Renal cortical epithelial cell (primary cell): ENCODE data around the gene DIAPH1. TPM values are rescaled to one million over a fixed set of nuclear protein-coding genes. Genes with fewer than 3 reads are reported as not detected.

Experiments used
- DNase-seq: peaks from one replicate; pipeline ENCODE4 v3.0.0-alpha.2; 2011; ENCODE audit warnings: low read depth
- total RNA-seq: library from RNA; depleted of rRNA; stranded (reverse); fragments of >200 nt; gene quantifications from 2 replicates; pipeline ENCODE4 v1.2.3, GENCODE V29; 2014

Gene DIAPH1
- total RNA-seq, 1 donor from 2014 or later: 113 TPM

GRCh38 chr5:141484310-141484640 is 134.5 kb downstream of the DIAPH1 start:
- peak; percentile 21 for DNase-seq

- no peak for DNase-seq
Measured at GRCh38 chr5:141483902-141484301, 134.9 kb downstream of the DIAPH1 start.

- no peak for DNase-seq
Measured at GRCh38 chr5:141479776-141480175, 139.0 kb downstream of the DIAPH1 start.

DNA sequence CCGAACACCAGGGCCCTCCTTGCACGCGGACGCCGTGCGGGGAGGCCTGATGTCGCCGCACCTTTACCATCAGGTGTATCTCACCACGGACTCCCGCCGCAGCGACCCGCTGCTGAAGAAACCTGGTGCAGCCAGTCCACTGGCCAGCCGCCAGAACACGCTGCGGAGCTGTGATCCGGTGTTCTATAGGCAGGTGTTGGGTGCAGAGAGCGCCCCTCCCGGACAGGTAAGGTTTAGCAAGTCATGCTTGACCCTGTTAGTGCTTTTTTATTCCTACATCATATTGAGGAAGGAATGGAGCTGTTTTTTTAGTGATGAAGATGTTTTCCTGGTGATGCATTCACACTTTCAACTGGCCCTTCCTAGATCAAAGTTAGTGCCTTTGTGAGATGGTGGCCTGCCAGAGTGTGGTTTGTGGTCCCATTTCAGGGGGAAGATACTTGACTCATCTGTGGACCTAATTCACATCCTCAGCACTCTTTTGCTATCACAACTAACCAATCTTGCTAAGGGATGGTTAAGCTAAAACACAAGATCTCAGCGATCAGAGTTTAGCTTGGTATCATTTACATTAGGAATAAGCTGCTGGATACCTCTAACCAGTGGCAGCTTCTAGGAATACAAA is 140.4 kb downstream of the DIAPH1 start:
- DNase-seq: no peak

- no peak for DNase-seq
Measured at GRCh38 chr5:141477815-141478214, 141.0 kb downstream of the DIAPH1 start.

DNA sequence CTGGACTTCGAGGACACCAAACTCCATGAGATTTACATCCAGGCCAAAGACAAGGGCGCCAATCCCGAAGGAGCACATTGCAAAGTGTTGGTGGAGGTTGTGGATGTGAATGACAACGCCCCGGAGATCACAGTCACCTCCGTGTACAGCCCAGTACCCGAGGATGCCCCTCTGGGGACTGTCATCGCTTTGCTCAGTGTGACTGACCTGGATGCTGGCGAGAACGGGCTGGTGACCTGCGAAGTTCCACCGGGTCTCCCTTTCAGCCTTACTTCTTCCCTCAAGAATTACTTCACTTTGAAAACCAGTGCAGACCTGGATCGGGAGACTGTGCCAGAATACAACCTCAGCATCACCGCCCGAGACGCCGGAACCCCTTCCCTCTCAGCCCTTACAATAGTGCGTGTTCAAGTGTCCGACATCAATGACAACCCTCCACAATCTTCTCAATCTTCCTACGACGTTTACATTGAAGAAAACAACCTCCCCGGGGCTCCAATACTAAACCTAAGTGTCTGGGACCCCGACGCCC is 141.7 kb downstream of the DIAPH1 start:
- no peak for DNase-seq

DNA sequence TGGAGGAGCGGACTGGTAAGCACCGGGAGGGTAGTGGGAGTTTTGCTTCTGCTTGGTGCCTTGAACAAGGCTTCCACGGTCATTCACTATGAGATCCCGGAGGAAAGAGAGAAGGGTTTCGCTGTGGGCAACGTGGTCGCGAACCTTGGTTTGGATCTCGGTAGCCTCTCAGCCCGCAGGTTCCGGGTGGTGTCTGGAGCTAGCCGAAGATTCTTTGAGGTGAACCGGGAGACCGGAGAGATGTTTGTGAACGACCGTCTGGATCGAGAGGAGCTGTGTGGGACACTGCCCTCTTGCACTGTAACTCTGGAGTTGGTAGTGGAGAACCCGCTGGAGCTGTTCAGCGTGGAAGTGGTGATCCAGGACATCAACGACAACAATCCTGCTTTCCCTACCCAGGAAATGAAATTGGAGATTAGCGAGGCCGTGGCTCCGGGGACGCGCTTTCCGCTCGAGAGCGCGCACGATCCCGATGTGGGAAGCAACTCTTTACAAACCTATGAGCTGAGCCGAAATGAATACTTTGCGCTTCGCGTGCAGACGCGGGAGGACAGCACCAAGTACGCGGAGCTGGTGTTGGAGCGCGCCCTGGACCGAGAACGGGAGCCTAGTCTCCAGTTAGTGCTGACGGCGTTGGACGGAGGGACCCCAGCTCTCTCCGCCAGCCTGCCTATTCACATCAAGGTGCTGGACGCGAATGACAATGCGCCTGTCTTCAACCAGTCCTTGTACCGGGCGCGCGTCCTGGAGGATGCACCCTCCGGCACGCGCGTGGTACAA is 142.5 kb downstream of the DIAPH1 start:
- DNase-seq: peak; percentile 36

DNA sequence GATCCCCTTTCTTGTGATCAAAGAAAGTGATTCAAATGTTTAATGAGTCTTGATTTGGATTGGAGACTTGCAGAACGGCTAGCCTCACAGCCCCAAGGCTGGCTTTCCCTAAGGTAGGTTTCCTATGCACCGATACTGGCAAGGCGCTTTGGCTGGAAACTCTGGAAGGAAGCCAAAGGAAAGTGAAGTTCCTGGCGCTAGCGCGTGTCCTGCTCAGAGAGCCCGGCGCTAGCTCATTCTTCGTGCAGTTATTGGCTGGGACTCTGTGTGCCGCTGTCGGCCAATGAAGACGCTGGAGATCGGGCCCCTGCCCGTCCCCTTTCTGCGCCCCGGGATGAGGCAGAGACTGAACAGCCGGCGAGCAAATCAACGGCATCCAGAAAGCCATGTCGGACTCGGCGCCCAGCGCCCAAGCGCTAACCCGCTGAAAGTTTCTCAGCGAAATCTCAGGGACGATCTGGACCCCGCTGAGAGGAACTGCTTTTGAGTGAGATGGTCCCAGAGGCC is 143.1 kb downstream of the DIAPH1 start, which contains the start of gene PCDHGC3:
Gene PCDHGC3 (plus strand): TSS at position 342 of the 507 bp plus-strand sequence. CDS start 151 bp downstream, at position 493.
- DNase-seq: peak; percentile 88

- DNase-seq: peak; percentile 46
Measured at GRCh38 chr5:141465351-141465750, 153.4 kb downstream of the DIAPH1 start.

Other genes with a start within 250 kb of the DIAPH1 start
- 0.52 and 2.3 TPM in 2 replicates for gene PCDHGB3, start 248.8 kb downstream of the DIAPH1 start, total RNA-seq
- 0.69 and 2.1 TPM in 2 replicates for gene PCDHGA6, start 245.1 kb downstream of the DIAPH1 start, total RNA-seq
- 0.52 and 2.3 TPM in 2 replicates for gene PCDHGA7, start 236.3 kb downstream of the DIAPH1 start, total RNA-seq
- 4.9 and 12.5 TPM in 2 replicates for gene PCDHGB4, start 231.3 kb downstream of the DIAPH1 start, total RNA-seq
- 0.69 and 1.6 TPM in 2 replicates for gene PCDHGA8, start 226.4 kb downstream of the DIAPH1 start, total RNA-seq
- gene PCDHGB5, start 221.1 kb downstream of the DIAPH1 start, total RNA-seq: 9.4 and 17.8 TPM in 2 replicates
- 0.52 and 3.2 TPM in 2 replicates for gene PCDHGA9, start 216.2 kb downstream of the DIAPH1 start, total RNA-seq
- 1.0 and 2.3 TPM in 2 replicates for gene PCDHGB6, start 211.0 kb downstream of the DIAPH1 start, total RNA-seq
- 0.52 and 5.1 TPM in 2 replicates for gene PCDHGA10, start 206.0 kb downstream of the DIAPH1 start, total RNA-seq
- 1.7 and 10.4 TPM in 2 replicates for gene PCDHGB7, start 201.3 kb downstream of the DIAPH1 start, total RNA-seq
- gene PCDHGA11, start 197.9 kb downstream of the DIAPH1 start, total RNA-seq: 1.4 and 3.1 TPM in 2 replicates
- gene PCDHGA12, start 188.5 kb downstream of the DIAPH1 start, total RNA-seq: 0.52 and 1.7 TPM in 2 replicates
- gene PCDHGC3, start 143.0 kb downstream of the DIAPH1 start, total RNA-seq: 11.8 and 23.6 TPM in 2 replicates
- gene PCDHGC4, start 134.0 kb downstream of the DIAPH1 start, total RNA-seq: 1.1 TPM in 1 of 2 replicates, not detected in the other
- 0.17 and 0.80 TPM in 2 replicates for gene PCDHGC5, start 129.9 kb downstream of the DIAPH1 start, total RNA-seq
- gene HDAC3, start 17.8 kb upstream of the DIAPH1 start, total RNA-seq: 50.2 and 62.0 TPM in 2 replicates
- 5.4 and 6.9 TPM in 2 replicates for gene RELL2, start 18.0 kb upstream of the DIAPH1 start, total RNA-seq
- 28.9 and 34.2 TPM in 2 replicates for gene FCHSD1, start 32.4 kb upstream of the DIAPH1 start, total RNA-seq
- 0.69 and 3.6 TPM in 2 replicates for gene ARAP3, start 63.2 kb upstream of the DIAPH1 start, total RNA-seq